G401.6 (cell line): ENCODE data around the gene LRIT2.

Experiments
- FAIRE-seq: peaks from 2 replicates; lab custom pipeline; 2012; peaks lifted over from hg19 to GRCh38; lab: Jason Lieb, UNC

LRIT2 gene, protein sequence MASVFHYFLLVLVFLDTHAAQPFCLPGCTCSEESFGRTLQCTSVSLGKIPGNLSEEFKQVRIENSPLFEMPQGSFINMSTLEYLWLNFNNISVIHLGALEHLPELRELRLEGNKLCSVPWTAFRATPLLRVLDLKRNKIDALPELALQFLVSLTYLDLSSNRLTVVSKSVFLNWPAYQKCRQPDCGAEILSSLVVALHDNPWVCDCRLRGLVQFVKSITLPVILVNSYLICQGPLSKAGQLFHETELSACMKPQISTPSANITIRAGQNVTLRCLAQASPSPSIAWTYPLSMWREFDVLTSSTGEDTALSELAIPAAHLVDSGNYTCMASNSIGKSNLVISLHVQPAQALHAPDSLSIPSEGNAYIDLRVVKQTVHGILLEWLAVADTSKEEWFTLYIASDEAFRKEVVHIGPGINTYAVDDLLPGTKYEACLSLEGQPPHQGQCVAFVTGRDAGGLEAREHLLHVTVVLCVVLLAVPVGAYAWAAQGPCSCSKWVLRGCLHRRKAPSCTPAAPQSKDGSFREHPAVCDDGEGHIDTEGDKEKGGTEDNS

DNA sequence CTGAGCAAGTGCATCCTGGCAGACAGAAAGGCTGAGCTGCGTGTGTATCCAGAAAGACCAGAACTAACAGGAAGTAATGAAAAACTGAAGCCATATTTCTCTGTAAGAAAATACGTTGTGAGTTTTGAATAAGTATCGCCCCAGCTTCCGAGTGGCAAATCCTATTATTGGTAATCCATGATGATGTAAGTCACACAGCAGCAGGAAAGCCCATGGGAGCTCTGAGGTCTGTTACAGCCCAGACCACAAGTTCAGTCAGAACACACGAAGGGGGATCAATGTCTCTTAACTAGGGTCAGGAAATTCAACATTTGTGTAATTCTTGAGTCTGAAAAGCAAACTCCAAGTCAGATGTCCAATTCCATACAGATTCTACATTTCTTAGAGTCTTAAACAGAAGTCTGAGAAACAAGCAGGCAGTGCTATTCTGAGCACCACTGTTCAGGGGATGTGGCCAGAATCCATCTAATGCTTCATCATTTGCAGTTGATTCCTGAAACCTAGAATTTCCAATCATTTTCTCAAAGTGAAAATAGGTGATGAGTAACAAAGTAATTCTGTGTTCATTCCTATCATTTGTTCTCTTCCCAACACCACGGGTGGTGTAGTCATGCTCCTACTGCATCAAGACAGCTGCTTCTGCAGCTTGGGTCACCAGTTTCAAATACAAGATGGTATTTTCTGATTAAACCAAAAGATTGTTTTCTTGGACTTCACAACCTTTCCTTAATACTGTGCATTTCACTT lies at the start of gene LRIT2:
TSS of gene LRIT2 (minus strand) at position 118 of the 747 bp plus-strand sequence. CDS start at position 94, 24 bp downstream.
- no peak for FAIRE-seq

DNA sequence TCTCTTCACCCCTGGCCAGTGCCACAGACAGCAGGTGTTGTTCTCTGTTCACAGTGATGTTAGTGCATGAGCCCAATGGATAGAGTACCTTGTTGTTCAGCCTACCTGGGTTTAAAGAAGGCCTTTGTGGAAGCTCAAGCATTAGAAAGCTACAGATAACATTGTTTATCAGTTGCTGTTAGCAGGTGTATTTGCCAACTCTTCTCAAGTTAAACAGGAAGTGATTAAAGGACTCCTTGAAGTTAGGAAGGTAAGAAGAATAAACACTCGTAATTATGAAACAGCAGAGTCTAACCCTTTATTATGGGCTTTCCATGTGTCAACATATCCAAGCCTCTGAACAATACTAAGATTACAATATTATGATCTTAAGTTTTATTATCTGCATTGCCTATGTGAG lies 45.4 kb upstream of the LRIT2 start:
- FAIRE-seq = no peak

DNA sequence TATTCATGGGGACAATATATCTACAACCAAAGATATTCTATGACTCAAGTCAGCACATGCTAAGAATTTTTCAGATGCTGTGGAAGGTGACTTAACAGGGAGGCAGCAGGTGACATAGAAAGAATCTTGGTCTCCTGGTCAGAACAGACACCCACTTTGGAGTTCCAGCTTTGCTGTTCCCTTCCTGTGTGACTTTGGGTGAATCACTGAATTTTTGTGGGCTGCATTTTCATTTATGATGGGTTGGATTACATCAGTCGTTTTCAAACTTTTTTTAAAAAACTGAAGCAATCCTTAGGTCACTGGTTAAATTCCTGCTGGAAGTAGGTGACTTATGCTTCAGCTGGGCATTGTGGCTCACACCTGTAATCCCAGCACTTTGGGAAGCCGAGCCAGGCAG lies 44.4 kb upstream of the LRIT2 start:
- FAIRE-seq = no peak

DNA sequence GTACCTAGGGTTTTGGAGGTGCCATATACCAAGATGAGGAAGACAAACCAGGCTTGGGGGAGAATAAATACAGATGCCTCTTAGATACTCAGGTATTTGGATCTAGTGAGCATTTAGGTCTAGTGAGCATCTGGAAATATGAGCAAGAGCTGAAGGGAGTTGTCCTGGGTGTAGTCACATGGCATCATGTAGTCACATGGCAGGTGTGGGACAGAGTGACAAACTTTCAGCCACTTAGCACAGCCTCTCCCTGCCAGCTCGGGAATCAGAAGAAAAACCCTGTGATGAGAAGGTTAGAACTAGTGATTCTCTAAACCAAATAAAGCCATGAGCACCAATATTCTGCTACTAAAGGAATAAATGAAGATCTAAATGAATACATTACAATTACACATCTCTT lies 43.8 kb upstream of the LRIT2 start:
- FAIRE-seq = no peak

DNA sequence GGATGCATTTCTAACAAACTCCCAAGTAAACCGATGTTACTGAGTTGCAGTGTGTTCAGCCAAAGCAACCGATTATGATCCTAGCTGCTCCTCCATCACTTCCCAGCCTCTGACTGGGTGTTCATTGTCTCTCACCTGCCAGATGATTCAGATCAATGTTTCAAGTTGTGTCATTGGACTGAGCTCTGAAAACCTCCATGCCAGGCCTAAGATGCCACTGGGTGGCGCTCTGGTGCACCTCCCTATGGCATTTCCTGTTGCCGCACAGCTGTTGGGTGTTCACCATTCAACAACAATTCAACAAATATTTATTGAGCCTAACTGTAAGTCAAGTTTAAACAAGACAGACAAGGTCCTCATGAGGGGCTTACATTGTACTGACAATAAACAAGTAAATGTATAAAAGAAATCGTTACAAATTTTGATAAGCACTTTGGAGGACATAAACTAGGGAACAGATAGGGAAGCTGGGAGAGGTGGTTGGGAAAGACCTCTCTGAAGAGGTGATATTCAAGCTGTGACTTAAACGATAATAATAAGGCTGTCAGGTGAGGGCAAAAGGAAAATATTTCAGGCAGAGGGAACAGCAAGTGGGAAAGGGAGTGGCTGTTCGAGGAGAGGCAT lies 42.3 kb upstream of the LRIT2 start:
- no peak for FAIRE-seq

DNA sequence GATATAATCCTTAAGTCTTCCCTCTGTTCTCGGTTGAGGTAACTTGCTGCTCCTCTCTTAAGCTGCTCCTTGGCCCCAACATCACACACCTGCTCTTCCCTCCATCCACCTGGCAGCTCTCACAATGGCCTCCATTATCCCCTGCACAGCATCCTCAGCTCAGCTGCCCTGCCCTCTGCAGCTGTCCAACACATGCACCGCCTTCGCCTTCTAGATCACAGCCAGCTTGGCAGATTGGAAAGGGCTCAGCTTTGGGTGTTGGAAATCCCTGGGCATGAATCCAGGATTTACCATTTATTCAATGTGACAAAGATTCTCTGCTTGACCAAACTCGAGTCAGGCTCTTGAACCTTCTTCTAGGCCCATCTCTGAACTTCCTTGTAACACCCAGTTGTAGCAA lies 40.1 kb upstream of the LRIT2 start:
- no peak for FAIRE-seq

DNA sequence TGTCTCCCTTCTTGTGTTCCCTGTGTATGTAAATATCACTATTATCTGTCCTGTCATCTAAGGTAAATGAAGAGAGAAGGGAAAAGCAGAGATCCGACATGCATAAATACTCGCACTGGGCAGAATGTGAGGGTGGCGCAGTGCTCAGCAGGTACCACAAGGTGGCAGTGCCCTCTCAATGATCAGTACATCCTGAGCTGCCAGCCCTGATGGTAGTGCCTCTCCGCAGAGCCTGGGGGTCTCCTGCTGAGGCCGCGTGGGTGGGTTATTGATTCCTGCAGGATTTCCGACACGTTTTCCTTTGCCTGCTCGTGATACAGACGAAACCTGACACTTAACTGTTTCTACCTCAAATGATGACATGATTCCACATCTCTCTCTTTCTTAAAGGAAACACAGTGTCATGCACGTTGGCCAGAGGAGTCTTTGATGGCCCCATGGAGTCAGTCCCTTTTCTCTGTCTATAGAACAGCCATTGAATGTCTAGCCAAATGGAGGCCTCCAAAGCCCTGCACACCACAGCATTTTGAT lies 39.3 kb upstream of the LRIT2 start:
- FAIRE-seq = no peak

DNA sequence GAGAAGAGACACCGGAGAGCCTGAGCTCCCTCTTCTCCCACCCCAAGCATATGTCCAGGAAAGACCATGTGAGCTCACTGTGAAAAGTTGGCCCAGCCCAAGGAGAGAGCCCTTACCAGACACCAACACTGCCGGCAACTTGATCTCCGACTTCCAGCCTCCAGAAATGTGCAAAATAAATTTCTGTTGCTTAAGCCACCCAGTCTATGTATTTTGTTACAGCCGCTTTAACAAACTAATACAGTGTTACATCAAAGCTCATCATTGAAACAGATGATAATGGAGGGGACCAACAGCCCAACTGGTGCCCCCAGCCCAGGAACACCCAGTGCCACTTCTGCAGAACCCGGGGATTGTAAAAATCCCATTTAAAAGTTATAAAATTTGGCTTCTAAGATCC lies 38.4 kb upstream of the LRIT2 start:
- no peak for FAIRE-seq

DNA sequence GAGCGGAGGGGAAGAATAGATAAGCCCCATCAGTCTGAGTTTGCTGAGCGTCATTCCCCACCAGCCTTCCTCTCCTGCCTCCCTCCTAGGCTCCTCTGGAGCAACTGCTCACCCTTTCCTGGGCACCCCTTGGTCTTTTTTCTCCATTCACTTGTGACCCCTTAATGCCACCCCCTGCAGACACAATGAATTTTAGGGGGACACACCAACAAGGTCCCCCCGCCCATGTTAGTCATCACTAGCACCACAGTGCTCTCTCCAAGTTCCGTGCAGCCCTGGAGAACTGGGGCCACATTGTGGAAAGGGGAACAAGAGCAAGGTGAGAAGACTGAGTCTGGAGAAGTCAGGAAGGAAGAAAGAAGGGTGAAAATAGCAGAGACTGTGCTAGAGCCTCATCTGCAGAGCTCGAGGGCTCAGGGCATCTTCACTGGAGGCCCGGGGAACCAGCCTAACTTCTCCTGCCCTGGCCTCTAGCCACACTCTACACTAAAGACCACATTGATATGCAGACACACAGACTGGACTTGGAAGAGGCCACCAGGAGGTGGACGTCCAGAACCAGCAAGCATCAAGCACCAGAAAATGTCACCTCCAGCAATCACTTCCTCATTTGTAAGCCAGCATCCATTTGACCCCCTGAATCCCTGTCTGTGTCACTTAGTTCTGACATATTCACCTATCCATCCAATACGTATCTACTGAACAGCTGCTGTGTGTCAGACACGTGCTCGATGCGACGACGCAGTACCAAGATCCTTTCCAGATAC lies 37.0 kb upstream of the LRIT2 start:
- no peak for FAIRE-seq

DNA sequence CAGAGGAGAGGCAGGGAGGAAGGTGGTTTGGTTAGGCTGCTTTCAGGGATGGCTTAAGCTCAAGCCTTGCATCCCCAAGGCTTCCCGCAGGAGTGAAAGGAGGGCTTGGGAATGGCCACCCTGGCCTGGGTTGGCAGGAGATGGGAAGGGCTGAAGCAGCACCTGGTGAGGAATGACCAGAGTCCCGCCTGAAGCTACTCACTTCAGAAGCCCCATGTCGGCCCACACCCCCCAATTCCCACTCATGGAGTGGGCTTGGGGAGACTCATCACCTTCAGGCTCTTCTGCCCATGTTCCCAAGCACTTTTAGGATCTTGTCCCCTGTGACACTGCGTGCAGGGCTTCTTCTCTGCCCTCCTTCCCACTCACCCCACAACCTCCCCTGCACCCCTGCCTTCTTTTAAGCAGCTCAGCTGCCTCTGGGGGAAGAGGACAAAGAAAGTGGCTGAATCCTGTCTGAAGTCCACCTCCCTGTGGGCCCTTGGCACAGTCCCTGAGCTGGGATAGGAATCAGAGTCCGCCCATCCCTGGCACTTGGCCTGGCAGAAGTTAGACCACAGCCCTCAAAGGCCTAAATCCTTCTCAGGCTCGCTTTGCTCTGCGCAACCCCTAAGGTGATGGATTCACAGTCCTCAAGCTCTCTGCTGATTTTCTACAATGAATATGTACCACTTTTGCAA lies 36.0 kb upstream of the LRIT2 start:
- no peak for FAIRE-seq

DNA sequence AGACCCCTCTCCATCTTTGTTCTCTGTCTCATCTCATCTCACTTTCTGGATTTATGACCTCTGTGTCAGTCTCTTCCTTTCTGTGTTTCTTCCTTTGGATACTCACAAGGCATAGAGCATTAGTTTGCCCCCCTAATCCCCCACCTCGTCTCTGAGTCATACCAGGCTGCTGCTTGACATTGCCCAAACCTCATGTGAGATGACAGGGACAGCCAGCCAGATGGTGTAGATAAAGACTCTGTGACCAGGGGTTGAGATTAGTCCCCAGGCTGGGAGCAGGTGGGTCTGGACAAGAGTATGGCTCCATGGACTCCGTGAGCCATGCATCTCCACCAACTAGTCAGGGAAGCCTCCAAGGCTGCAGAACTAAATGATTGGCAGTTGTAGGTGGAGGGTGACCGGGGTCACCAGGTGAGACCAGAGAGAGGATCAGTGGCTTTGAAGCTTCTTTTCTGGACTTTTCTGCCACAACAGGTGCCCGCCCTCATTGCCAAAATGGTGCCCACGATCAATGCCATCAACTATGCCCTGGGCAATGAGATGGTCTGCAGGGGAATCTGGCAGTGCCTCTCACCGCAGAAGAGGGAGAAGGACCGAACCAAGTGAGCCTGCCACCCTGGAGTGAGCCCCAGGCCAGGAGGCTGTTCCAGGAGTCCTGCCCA lies 32.8 kb upstream of the LRIT2 start:
- no peak for FAIRE-seq

DNA sequence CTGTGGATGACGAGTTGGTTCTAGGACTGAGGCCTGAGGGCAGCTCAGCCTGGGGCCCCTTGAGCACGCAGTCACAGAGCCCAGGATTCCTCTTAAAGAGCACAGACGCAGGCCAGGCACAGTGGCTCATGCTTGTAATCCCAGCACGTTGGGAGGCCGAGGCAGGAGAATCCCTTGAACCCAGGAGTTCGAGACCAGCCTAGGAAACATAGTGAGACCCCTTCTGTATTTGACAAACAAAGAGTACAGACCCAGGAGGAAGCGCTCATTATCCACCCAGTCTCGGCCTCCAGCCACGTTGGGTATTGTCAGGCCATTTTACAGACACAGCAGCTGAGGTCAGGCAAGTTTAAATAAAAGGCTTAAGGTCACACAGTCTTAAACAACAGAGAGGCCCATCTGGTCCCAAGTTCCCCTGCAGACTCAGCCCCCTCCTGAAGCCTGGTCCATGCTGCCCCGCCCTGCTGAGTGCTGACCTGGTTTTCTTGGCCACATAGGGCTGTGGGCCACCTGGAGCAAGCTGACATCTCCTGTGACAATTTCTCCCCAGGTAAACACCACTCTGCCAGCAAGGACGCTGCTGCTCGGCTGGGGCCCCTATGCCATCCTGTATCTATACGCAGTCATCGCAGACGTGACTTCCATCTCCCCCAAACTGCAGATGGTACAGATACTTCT lies 32.1 kb upstream of the LRIT2 start:
- FAIRE-seq = no peak

DNA sequence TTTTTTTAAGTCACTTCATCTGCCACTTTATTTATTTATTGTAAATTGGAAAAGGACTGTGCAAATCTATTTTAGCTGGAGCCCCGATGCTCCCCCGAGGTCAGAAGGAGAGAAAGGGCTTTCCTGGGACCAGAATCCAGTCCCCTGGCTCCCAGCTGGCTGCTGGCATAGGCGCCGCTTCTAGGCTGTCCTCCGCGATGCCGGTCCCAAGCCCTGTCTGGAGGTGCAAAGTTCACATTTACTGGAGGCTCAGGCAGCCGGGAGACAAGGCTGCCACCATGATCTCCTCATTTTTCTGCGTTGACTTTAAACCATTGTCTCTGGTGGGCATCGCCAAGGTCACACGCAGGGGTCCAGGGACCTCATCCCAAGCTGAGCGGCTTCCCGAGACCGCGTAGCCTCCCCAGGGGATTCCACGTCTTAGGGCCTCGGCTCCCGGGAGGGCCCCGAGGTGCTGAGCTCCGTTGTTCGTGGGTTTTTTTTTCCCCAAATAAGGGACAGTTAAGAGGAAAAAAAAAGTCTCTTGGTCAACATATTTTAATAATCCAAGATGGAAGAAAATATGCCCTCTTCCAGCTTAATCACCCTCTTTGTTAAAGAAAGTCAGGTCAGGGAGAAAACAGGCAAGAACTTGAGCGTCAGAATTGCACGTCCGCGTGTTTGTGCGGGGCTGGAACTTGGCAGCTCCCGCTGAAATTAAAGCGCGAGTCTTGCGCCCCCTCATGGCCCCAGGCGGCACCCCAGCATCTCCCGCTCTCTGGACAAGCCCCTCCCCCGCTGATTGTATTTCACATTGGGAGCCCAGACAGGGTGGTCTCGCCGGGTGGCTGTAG lies 31.4 kb upstream of the LRIT2 start:
- no peak for FAIRE-seq

DNA sequence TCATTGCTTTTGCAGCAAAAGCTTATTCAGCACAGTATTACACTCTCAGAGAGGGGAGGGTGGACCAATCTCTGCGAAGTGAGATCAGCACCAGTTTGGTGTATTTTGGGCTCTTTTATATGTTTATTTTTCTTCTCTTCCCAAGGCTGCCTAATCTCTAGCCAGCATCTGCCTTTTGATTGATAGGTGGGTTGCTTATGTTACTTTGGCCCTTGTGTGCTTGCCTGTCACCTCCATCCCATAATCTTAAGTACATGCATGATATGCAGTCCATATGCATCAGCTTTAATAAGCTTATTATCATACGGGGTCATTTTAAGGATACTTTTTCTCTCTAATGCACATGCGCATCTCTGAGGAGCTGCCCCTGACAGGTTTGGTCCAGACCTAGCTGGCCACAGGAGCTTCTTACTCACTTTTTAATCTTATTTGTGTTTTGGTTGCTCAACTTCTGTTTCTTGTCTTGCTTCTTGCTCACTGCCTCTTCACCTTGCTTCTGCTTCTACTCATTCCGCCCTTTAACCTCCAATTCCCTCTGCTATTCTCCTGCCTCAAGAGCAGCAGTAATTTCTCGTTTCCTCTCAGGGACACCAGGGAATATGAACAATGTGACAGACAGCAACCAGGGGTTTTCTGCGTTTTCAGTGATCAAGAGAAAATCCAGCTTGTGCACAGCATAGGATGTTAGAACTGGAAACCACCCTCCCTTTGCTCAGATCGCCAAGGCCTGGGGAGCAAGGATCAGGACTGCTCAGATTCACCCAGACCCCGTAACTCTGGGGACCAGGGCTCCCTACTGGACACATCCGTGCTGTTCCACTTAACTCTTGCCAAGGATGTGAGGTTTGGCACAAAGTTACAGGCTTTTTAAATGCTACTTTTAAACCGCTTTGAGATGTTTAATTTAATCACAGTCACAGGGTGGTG lies 29.5 kb upstream of the LRIT2 start:
- FAIRE-seq = no peak

DNA sequence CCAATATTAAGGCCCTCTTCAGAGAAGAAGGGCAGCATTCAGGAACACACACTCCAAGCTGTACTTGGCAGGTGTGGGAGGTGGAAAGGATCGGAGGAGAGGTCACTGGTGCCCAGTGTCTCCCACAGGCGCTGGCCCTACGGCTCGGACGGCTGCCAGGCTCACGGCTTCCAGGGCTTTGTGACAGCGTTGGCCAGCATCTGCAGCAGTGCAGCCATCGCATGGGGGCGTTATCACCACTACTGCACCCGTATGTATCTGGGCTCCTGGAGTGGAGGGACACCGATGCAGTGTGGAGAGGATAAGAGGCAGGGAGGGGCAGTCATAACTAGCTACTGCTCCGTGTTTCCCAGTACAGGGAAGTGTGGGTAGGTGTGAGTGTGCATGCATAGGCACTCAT lies 23.4 kb upstream of the LRIT2 start:
- FAIRE-seq = no peak

DNA sequence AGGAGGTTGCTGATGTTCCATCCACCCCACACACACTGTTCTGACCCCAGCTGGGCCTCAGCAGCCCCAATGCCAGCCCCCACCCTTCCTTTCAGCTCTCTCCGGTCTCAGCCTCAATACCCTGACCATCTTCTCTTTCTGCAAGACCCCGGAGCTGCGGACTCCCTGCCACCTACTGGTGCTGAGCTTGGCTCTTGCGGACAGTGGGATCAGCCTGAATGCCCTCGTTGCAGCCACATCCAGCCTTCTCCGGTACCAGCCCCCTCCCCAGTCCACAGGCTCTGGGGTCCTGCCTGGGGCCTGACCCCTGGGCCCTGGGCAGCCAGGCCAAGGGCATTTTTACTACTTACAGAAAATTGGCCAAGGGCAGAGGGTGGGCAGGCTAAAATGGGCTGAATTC lies 22.2 kb upstream of the LRIT2 start:
- FAIRE-seq = no peak

DNA sequence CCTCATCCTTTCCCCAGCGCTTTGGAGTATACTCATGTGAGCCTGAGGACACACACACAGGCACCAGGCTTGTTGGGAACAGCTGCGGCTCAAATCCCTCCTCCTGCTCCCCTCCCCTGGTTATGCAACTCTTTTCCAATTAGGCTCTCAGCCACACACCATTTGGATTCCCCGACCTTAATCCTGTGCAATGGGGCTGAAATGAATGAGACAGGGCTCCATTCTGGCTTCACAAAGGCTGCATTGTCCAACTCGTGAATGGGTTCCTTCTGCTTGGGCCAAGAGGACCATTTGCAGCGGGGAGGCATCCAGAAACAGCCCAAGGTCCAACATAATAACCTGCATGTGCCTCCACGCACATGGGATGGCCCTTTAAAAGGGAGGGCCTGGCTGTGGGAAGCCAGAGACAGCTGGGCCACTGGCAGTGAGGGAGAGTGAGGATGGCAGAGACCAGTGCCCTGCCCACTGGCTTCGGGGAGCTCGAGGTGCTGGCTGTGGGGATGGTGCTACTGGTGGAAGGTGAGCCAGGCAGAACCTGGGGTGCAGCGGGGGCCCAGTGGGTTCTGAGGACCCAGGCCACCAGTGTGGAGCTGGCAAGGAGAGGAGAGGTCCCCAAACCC lies 19.4 kb upstream of the LRIT2 start, which contains the start of gene RGR:
TSS of gene RGR (plus strand) at position 403 of the 620 bp plus-strand sequence. CDS start at position 441, 38 bp downstream.
- no peak for FAIRE-seq

DNA sequence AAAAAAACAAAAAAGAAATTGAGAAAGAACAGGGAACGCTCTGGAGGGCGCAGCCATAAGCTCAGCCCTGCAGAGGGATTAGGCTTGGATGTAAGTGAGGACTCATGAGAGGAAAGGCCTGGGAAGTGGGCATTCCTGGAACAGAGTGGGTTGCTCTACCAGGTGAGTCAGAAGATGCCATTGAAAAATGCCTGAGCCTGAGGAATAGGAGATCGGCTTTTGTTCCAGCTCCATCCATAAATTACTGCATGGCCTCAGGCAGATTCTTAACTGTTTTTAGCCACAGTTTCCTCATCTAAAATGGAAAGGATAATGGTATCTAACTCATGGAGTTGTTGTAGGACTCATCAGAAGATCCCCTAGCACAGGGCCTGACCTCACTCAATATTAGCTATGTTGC lies 18.4 kb upstream of the LRIT2 start:
- no peak for FAIRE-seq
